Endothelial cell of umbilical vein (primary cell): ENCODE results near the gene BTG2. TPM values are rescaled to one million over a fixed set of nuclear protein-coding genes. Genes with fewer than 3 reads are reported as not detected.

ENCODE experiments used
- BruUV-seq: library from RNA; stranded (reverse); fragments of 400-500 nt; replicated peaks from 2 replicates; lab custom pipeline; 2021; lab: Mats Ljungman, UMichigan
- CTCF ChIA-PET: fragments of 300-600, 350-600 bp; sonication (Branson Sonifier 250); formaldehyde crosslinking; loops from one replicate; lab custom pipeline; 2021; ENCODE audit warnings: antibody characterized with exemption, inconsistent platforms; lab: Charles Lee
- POLR2A ChIA-PET: fragments of 300-600, 350-600 bp; sonication (Branson Sonifier 250); formaldehyde crosslinking; loops from one replicate; lab custom pipeline; 2021; ENCODE audit warnings: antibody characterized with exemption, inconsistent platforms; lab: Charles Lee
- DNase-seq: peaks from one replicate; pipeline ENCODE4 v3.0.0-alpha.2; 2011; ENCODE audit warnings: low read depth, low spot score
- FAIRE-seq: peaks from 2 replicates; lab custom pipeline; 2011; peaks lifted over from hg19 to GRCh38; lab: Jason Lieb, UNC
- H2AFZ ChIP-seq: 2 replicates; pipeline ENCODE4 v1.6.0; 2012; ENCODE audit warnings: low read depth, low read length, control low read depth, inconsistent platforms
- H3K27ac ChIP-seq: 2 replicates; pipeline ENCODE4 v1.5.1; 2011; ENCODE audit warnings: low read depth, mild to moderate bottlenecking, control low read depth, low read length, moderate library complexity; ENCODE audit not compliant: insufficient read depth
- H3K27me3 ChIP-seq, 2 experiments: 2 replicates each; pipeline versions ENCODE4 v1.6.0 to v1.6.1; 2011; ENCODE audit warnings: low read length in 2 of 2, mixed read lengths in 1 of 2; ENCODE audit not compliant: control insufficient read depth in 2 of 2, insufficient read depth in 2 of 2
- H3K36me3 ChIP-seq, 2 experiments: 2 replicates in 1 of 2; 3 replicates in 1 of 2; pipeline ENCODE4 v1.5.1; 2011; ENCODE audit warnings: low read length in 2 of 2, mild to moderate bottlenecking in 1 of 2, moderate library complexity in 1 of 2; ENCODE audit not compliant: control insufficient read depth in 2 of 2, insufficient read depth in 2 of 2; ENCODE audit errors: extremely low read depth in 1 of 2
- H3K4me1 ChIP-seq: 3 replicates; pipeline ENCODE4 v1.5.1; 2011; ENCODE audit warnings: mild to moderate bottlenecking, low read length; ENCODE audit not compliant: control insufficient read depth, insufficient read depth; ENCODE audit errors: extremely low read depth
- H3K4me2 ChIP-seq: 2 replicates; pipeline ENCODE4 v1.6.1; 2011; ENCODE audit warnings: low read length, control low read depth, mixed read lengths; ENCODE audit not compliant: insufficient read depth
- H3K4me3 ChIP-seq, 3 experiments: fragments of 200-600 bp in 1 of 3; sonication (generic), shearing (Covaris generic) in 1 of 3; replicated peaks in 1 of 3; 2 replicates each; pipeline ENCODE4 v1.5.1; 2011 to 2016; ENCODE audit warnings: control low read depth in 3 of 3, low read length in 3 of 3, mild to moderate bottlenecking in 2 of 3, inconsistent platforms in 1 of 3, low read depth in 1 of 3, moderate library complexity in 1 of 3; ENCODE audit not compliant: insufficient read depth in 1 of 3
- H3K79me2 ChIP-seq: 2 replicates; pipeline ENCODE4 v1.6.0; 2012; ENCODE audit warnings: low read length, inconsistent platforms; ENCODE audit not compliant: control insufficient read depth, insufficient read depth
- H3K9ac ChIP-seq: replicated peaks from 2 replicates; pipeline ENCODE3; 2011; ENCODE audit warnings: low read length, control low read depth; ENCODE audit not compliant: insufficient read depth; ENCODE audit errors: extremely low read depth
- H3K9me1 ChIP-seq: replicated peaks from 3 replicates; pipeline ENCODE4 v1.6.0; 2011; ENCODE audit warnings: mild to moderate bottlenecking, low read length; ENCODE audit not compliant: control insufficient read depth, insufficient read depth; ENCODE audit errors: extremely low read depth
- H3K9me3 ChIP-seq: replicated peaks from 2 replicates; pipeline ENCODE4 v1.5.1; 2012; ENCODE audit warnings: low read length, inconsistent platforms; ENCODE audit not compliant: control insufficient read depth, insufficient read depth
- H4K20me1 ChIP-seq: replicated peaks from 2 replicates; pipeline ENCODE3; 2011; ENCODE audit warnings: mild to moderate bottlenecking, low read length; ENCODE audit not compliant: control insufficient read depth, insufficient read depth; ENCODE audit errors: extremely low read depth
- CTCF ChIP-seq, 2 donors: IDR thresholded peaks; 1 replicate in 1 of 2; 2 replicates in 1 of 2; pipeline ENCODE4 v1.5.1; 2011; ENCODE audit warnings: low read length in 2 of 2, mild to moderate bottlenecking in 2 of 2, moderate library complexity in 2 of 2, control low read depth in 1 of 2, inconsistent platforms in 1 of 2, low read depth in 1 of 2; ENCODE audit not compliant: insufficient read depth in 1 of 2; ENCODE audit errors: extremely low read depth in 1 of 2
- EZH2 ChIP-seq: IDR thresholded peaks from 2 replicates; pipeline ENCODE4 v1.6.1; 2012; ENCODE audit warnings: borderline replicate concordance, low read depth, mild to moderate bottlenecking, moderate library complexity, low read length, inconsistent platforms; ENCODE audit not compliant: severe bottlenecking
- FOS ChIP-seq: IDR thresholded peaks from 2 replicates; pipeline ENCODE4 v1.6.1; 2011; ENCODE audit warnings: mild to moderate bottlenecking, low read length, moderate library complexity, borderline replicate concordance; ENCODE audit not compliant: insufficient read depth
- GATA2 ChIP-seq: IDR thresholded peaks from 2 replicates; pipeline ENCODE4 v1.7.0; 2011; ENCODE audit warnings: low read depth, mild to moderate bottlenecking, moderate library complexity, mixed read lengths, low read length; ENCODE audit not compliant: insufficient read length, insufficient read depth
- JUN ChIP-seq: IDR thresholded peaks from 2 replicates; pipeline ENCODE4 v1.6.1; 2011; ENCODE audit warnings: borderline replicate concordance, low read depth; ENCODE audit not compliant: insufficient read length, insufficient read depth
- MAX ChIP-seq: IDR thresholded peaks from 2 replicates; pipeline ENCODE4 v1.6.1; 2011; ENCODE audit not compliant: insufficient read depth, insufficient read length
- MYC ChIP-seq: IDR thresholded peaks from one replicate; pipeline ENCODE4 v1.6.1; 2011; ENCODE audit warnings: mild to moderate bottlenecking, low read depth, low read length
- POLR2A ChIP-seq: IDR thresholded peaks from 2 replicates; pipeline ENCODE4 v1.6.1; 2012; ENCODE audit warnings: low read depth, mild to moderate bottlenecking, control low read depth, low read length
- POLR2AphosphoS5 ChIP-seq: IDR thresholded peaks from 2 replicates; pipeline ENCODE4 v1.6.1; 2012; ENCODE audit warnings: low read depth, mild to moderate bottlenecking, control low read depth, low read length, moderate library complexity; ENCODE audit not compliant: insufficient read depth
- dilution Hi-C: fragments of 300-500 bp; cut with MboI; formaldehyde crosslinking; loops from one replicate; pipeline ENCODE4 v1.15.0; 2019; ENCODE audit warnings: low sequenced_read_pairs; ENCODE audit not compliant: extremely low pct_ligation_motif_present
- intact Hi-C: fragments of 100-400 bp; cut with micrococcal nuclease; formaldehyde crosslinking; loops from one replicate; pipeline ENCODE4 v1.10.0; 2022
- polyA plus RNA-seq, 4 experiments: library from polyadenylated mRNA; depleted of rRNA in 3 of 4; stranded (reverse) in 3 of 4; unstranded in 1 of 4; fragments of >200 nt; gene quantifications; 2 replicates each; pipeline versions ENCODE4 v1.2.1 to v1.2.3, GENCODE V29; 2011 to 2012; ENCODE audit warnings: missing spikeins in 1 of 4
- total RNA-seq: library from RNA; stranded (reverse); gene quantifications from 2 replicates; pipeline ENCODE4 v1.2.3, GENCODE V29; 2021

The BTG2 gene
- total and polyA plus RNA-seq, 2 donors (not counting 3 experiments of a cell fraction or from before 2014, with no cell fraction given): 35.6 to 50.1 TPM

GRCh38 chr1:203281033-203281432 is 24.3 kb upstream of the BTG2 start:
- no peak overlapping the region for H3K4me2 ChIP-seq
- no peaks in the 10 kb centered on the region for H3K9me1 ChIP-seq
- TF ChIP-seq MYC (no peak), GATA2 (no peak), CTCF (IDR thresholded peaks at IDR 0.05; ENCODE audit: extremely low read depth in 1 of 2, insufficient read depth in 1 of 2, low read depth in 1 of 2, low read length in 2 of 2) (no peak), POLR2AphosphoS5 (no peak), MAX (no peak), EZH2 (no peak), FOS (no peak), POLR2A (no peak), JUN (no peak)
- FAIRE-seq (no peak), DNase-seq (no peak)
- POLR2A ChIA-PET: interaction anchor here (1.3 kb wide), 1 partner anchor 24 kb away, joined by 6 read pairs; the partner anchor contains the start of gene BTG2
- H2AFZ ChIP-seq: no peak overlapping the region
- no peaks in the 10 kb centered on the region for H3K36me3 ChIP-seq
- CTCF ChIA-PET: interaction anchor here (1.8 to 19.8 kb wide), 4 partner anchors 8 to 54 kb away, joined by 5 to 1014 read pairs (median 54); no protein-coding TSS in a partner anchor
- H3K4me3 ChIP-seq: no peak overlapping the region
- BruUV-seq: no TSS peak
- no peaks in the 10 kb centered on the region for H3K9me3 ChIP-seq
- no peak overlapping the region for H3K9ac ChIP-seq
- intact Hi-C loops: no loop called here
- dilution Hi-C loops: no loop called here
- no peaks in the 10 kb centered on the region for H3K4me1 ChIP-seq
- H4K20me1 ChIP-seq: no peaks in the 10 kb centered on the region
- peaks cover 11 to 16% of the 10 kb centered on the region in 2 experiments for H3K27me3 ChIP-seq
- no peak overlapping the region for H3K27ac ChIP-seq
- H3K79me2 ChIP-seq: no peaks in the 10 kb centered on the region
